K562 (cell line): ENCODE measurements around the gene TXNL4A. TPM values are rescaled to one million over a fixed set of nuclear protein-coding genes. Genes with fewer than 3 reads are reported as not detected.

Experiments
- ATAC-seq: fragments of 200-7000 bp; cut with Tn5 transposase; 3 replicates; pipeline ENCODE4 v1.9.1; 2020; ENCODE audit warnings: moderate library complexity
- BruUV-seq: library from RNA; stranded (reverse); fragments of 400-500 nt; replicated peaks from 2 replicates; lab custom pipeline; 2021; lab: Mats Ljungman, UMichigan
- CTCF ChIA-PET: fragments of 300-600 bp; formaldehyde crosslinking; extraction: SDS; loops from one replicate; lab custom pipeline; 2021; ENCODE audit warnings: low intra/inter-chr PET ratio; lab: Yijun Ruan, JAX
- POLR2A ChIA-PET: fragments of 300-600, 350-650 bp; sonication (Branson Sonifier 250); formaldehyde crosslinking; extraction: SDS; loops from one replicate; lab custom pipeline; 2021; ENCODE audit warnings: antibody characterized with exemption, inconsistent platforms; lab: Yijun Ruan, JAX
- DNase-seq, 4 experiments: peaks; one replicate each; pipeline versions ENCODE4 v3.0.0 to v3.0.0-alpha.2; 2011 to 2018; ENCODE audit warnings: low spot score in 3 of 4, mixed read lengths in 3 of 4; ENCODE audit errors: extremely low read depth in 1 of 4
- FAIRE-seq: peaks from 2 replicates; lab custom pipeline; 2011; peaks lifted over from hg19 to GRCh38; lab: Jason Lieb, UNC
- H2AFZ ChIP-seq: 2 replicates; pipeline ENCODE4 v1.6.0; 2011; ENCODE audit warnings: low read depth, low read length, control low read depth, inconsistent platforms
- H3K27ac ChIP-seq: fragments of 200-600 bp; 3 replicates; pipeline ENCODE4 v1.8.0; 2011; ENCODE audit warnings: low read depth, mild to moderate bottlenecking, control low read depth, inconsistent platforms, low read length, moderate library complexity, mixed read lengths; ENCODE audit errors: extremely low read depth
- H3K27me3 ChIP-seq, 2 experiments: fragments of 300-600 bp in 1 of 2; 2 replicates in 1 of 2; 3 replicates in 1 of 2; pipeline versions ENCODE4 v1.6.0 to v1.8.0; 2011; ENCODE audit warnings: inconsistent platforms in 2 of 2, low read length in 2 of 2, mild to moderate bottlenecking in 1 of 2, mixed read lengths in 1 of 2, moderate library complexity in 1 of 2; ENCODE audit not compliant: control insufficient read depth in 2 of 2, insufficient read depth in 2 of 2
- H3K36me3 ChIP-seq: fragments of 300-600 bp; 3 replicates; pipeline ENCODE4 v1.8.0; 2011; ENCODE audit warnings: mild to moderate bottlenecking, low read length, inconsistent platforms; ENCODE audit not compliant: control insufficient read depth, insufficient read depth
- H3K4me1 ChIP-seq, 2 experiments: fragments of 200-600 bp in 1 of 2; replicated peaks in 1 of 2; 2 replicates in 1 of 2; 3 replicates in 1 of 2; pipeline versions ENCODE4 v1.5.1 to v1.8.0; 2011; ENCODE audit warnings: inconsistent platforms in 2 of 2, low read length in 2 of 2, mild to moderate bottlenecking in 1 of 2, mixed read lengths in 1 of 2, moderate library complexity in 1 of 2; ENCODE audit not compliant: control insufficient read depth in 2 of 2, insufficient read depth in 2 of 2
- H3K4me2 ChIP-seq: 2 replicates; pipeline ENCODE4 v1.6.1; 2011; ENCODE audit warnings: low read length, control low read depth, inconsistent platforms, mixed read lengths; ENCODE audit not compliant: insufficient read depth
- H3K4me3 ChIP-seq: fragments of 200-600 bp; sonication (generic), shearing (Covaris generic); 2 replicates; pipeline ENCODE4 v1.5.1; 2016; ENCODE audit warnings: control low read depth, inconsistent platforms
- H3K79me2 ChIP-seq: fragments of 200-600 bp; 3 replicates; pipeline ENCODE4 v1.8.0; 2011; ENCODE audit warnings: low read length, inconsistent platforms; ENCODE audit not compliant: control insufficient read depth, insufficient read depth
- H3K9ac ChIP-seq, 2 experiments: 2 replicates each; pipeline versions ENCODE4 v1.6.0 to v1.6.1; 2011; ENCODE audit warnings: low read depth in 2 of 2, low read length in 2 of 2, control low read depth in 1 of 2, inconsistent platforms in 1 of 2, mild to moderate bottlenecking in 1 of 2, mixed read lengths in 1 of 2; ENCODE audit not compliant: insufficient read depth in 1 of 2
- H3K9me1 ChIP-seq: one replicate; pipeline ENCODE4 v1.6.0; 2011; ENCODE audit warnings: inconsistent platforms, mild to moderate bottlenecking, low read length, moderate library complexity; ENCODE audit not compliant: control insufficient read depth, insufficient read depth
- H3K9me3 ChIP-seq: replicated peaks from 2 replicates; pipeline ENCODE4 v1.5.1; 2011; ENCODE audit warnings: low read depth, low read length, inconsistent platforms; ENCODE audit not compliant: control insufficient read depth, insufficient read depth
- H4K20me1 ChIP-seq: replicated peaks from 2 replicates; pipeline ENCODE4 v1.6.1; 2011; ENCODE audit warnings: low read length, inconsistent platforms, mixed read lengths; ENCODE audit not compliant: control insufficient read depth, insufficient read depth
- SREBF2 ChIP-seq: sonication (generic); formaldehyde crosslinking; IDR thresholded peaks from 2 replicates; pipeline ENCODE4 v1.4.0; 2020; ENCODE audit warnings: mild to moderate bottlenecking, missing genetic modification reagents
- ZSCAN29 ChIP-seq: fragments of 450-650 bp; IDR thresholded peaks from 2 replicates; pipeline ENCODE4 v1.6.1; 2017
- WGBS: fragments of 100-300 bp; shearing (Covaris generic); methylation state at CpG from one replicate; pipeline ENCODE4 v1.1.6; 2016; ENCODE audit warnings: low coverage, mixed read lengths; ENCODE audit not compliant: insufficient coverage; ENCODE audit errors: missing lambda C conversion rate; 5-methylcytosine and 5-hydroxymethylcytosine counted together
- in situ Hi-C: fragments of 300-500 bp; cut with MboI; formaldehyde crosslinking; loops from 4 replicates; pipeline ENCODE4 v1.15.0; 2018; ENCODE audit warnings: inconsistent platforms, mixed read lengths
- intact Hi-C: fragments of 100-400 bp; cut with micrococcal nuclease; formaldehyde crosslinking; loops from 2 replicates; pipeline ENCODE4 v1.14.2; 2022
- polyA plus RNA-seq, 8 experiments: library from polyadenylated mRNA; depleted of rRNA in 4 of 8; stranded (reverse) in 5 of 8; unstranded in 3 of 8; fragments of >200 nt; fragmentation: Nextera tagmentation in 2 of 8; fragmentation: Illumina TruSeq in 1 of 8; extraction: Ambion mirVana in 2 of 8; extraction: Trizol in 1 of 8; gene quantifications; 2 replicates each; pipeline versions ENCODE4 v1.2.1 to v1.2.3, GENCODE V29; 2011 to 2014; ENCODE audit warnings: inconsistent platforms in 1 of 8, missing spikeins in 1 of 8
- total RNA-seq, 7 experiments: library from RNA; depleted of rRNA in 6 of 7; stranded (reverse); fragments of >200 nt in 6 of 7; fragmentation: Illumina TruSeq in 2 of 7; extraction: Trizol in 2 of 7; gene quantifications; 2 replicates each; pipeline versions ENCODE4 v1.2.1 to v1.2.3, GENCODE V29; 2011 to 2021; ENCODE audit warnings: low replicate concordance in 1 of 7
- TF ChIP-seq, protein P1 (sequence below): fragments of 450-650 bp; conservative IDR thresholded peaks from 2 replicates; pipeline ENCODE4 v1.6.1; 2016; ENCODE audit warnings: missing genetic modification characterization, low read depth, mild to moderate bottlenecking, control low read depth, missing compliant biosample characterization

TXNL4A gene
- total and polyA plus RNA-seq, 9 of the 15 experiments (the other 6 are each of a cell fraction or from before 2014, with no cell fraction given), result 27.0 to 132 (median 87.5) TPM

DNA sequence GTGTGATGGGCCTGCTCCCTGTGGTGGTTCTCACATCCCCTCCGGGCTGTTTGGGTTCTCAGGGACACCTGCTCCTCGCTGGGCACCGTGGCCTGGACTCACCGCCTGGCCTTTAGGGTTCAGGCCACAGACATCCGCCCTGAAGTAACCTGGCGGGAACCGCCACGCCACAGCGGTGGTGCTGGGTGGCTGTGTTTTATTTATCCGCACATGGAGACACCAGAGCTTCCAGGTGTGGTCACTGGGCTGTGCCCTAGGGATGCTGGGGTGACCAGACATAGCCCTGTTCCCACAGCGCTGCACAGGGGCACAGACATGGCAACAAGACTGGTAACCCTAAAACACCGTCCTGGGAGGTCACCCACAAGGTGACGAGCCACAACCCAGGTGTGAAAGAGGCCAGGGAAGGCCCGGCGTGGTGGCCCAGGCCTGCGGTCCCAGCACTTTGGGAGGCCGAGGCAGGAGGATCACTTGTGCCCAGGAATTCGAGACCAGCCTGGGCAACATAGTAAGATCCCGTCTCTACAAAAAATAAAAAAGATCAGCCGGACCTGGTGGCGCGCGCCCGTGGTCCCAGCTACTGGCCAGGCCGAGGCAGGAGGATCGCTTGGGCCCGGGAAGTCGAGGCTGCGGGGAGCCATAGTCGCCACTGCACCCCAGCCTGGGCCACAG, 24.6 kb downstream of the TXNL4A start:
- in situ Hi-C loops, result no loop called here
- Histone ChIP-seq H3K9me1 (no peaks in the 10 kb centered on the region), H3K27ac (no peak overlapping the region), H4K20me1 (no peaks in the 10 kb centered on the region), H3K9me3 (no peaks in the 10 kb centered on the region), H2AFZ (no peak overlapping the region), H3K27me3 (no peaks in the 10 kb centered on the region), H3K4me3 (no peak overlapping the region), H3K79me2 (no peaks in the 10 kb centered on the region), H3K4me1 (peaks cover 15 to 29% of the 10 kb centered on the region in 2 experiments; a peak in 4 of 5 replicates), H3K9ac (no peak overlapping the region), H3K4me2 (no peak overlapping the region), H3K36me3 (no peaks in the 10 kb centered on the region)
- DNase-seq (no peak), FAIRE-seq (no peak), ATAC-seq (no peak)
- ChIA-PET POLR2A (no interaction called here), CTCF (no interaction called here)
- intact Hi-C loops, result no loop called here
- no peak for TF ChIP-seq ZSCAN29
- TF ChIP-seq SREBF2 (CRISPR knock-in tag), result no peak
- TF ChIP-seq, protein P1, sequence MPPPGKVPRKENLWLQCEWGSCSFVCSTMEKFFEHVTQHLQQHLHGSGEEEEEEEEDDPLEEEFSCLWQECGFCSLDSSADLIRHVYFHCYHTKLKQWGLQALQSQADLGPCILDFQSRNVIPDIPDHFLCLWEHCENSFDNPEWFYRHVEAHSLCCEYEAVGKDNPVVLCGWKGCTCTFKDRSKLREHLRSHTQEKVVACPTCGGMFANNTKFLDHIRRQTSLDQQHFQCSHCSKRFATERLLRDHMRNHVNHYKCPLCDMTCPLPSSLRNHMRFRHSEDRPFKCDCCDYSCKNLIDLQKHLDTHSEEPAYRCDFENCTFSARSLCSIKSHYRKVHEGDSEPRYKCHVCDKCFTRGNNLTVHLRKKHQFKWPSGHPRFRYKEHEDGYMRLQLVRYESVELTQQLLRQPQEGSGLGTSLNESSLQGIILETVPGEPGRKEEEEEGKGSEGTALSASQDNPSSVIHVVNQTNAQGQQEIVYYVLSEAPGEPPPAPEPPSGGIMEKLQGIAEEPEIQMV, result no peak
- BruUV-seq, result no TSS peak
- WGBS, result 97% methylated on average over 12 of the region's 30 CpGs
